Nephron (organoid): Measurements from ENCODE around the gene ACTR3.

Source experiments
- H3K27ac Mint-ChIP-seq, 3 experiments: 2 replicates each; pipeline ENCODE4 v1.8.0; 2020; ENCODE audit warnings: mixed read lengths in 3 of 3, mild to moderate bottlenecking in 2 of 3, moderate library complexity in 1 of 3
- H3K27me3 Mint-ChIP-seq: 2 replicates; pipeline ENCODE4 v1.8.0; 2021; ENCODE audit warnings: low read depth, mild to moderate bottlenecking, moderate library complexity, mixed read lengths
- H3K36me3 Mint-ChIP-seq: 2 replicates; pipeline ENCODE4 v1.8.0; 2020; ENCODE audit warnings: low read depth, mixed read lengths
- H3K4me1 Mint-ChIP-seq: 2 replicates; pipeline ENCODE4 v1.8.0; 2020; ENCODE audit warnings: mixed read lengths
- H3K4me3 Mint-ChIP-seq, 3 experiments: 2 replicates each; pipeline ENCODE4 v1.8.0; 2020; ENCODE audit warnings: mild to moderate bottlenecking in 3 of 3, mixed read lengths in 3 of 3, moderate library complexity in 2 of 3
- H3K9me3 Mint-ChIP-seq: 2 replicates; pipeline ENCODE4 v1.8.0; 2020; ENCODE audit warnings: mixed read lengths
- TF ChIP-seq, protein P1 (sequence below), 3 experiments: fragments of 200-600 bp; sonication (generic); IDR thresholded peaks; one replicate each; pipeline ENCODE4 v1.5.0; 2021; ENCODE audit warnings: antibody characterized with exemption in 3 of 3; ENCODE audit not compliant: unreplicated experiment in 3 of 3

The ACTR3 gene

DNA sequence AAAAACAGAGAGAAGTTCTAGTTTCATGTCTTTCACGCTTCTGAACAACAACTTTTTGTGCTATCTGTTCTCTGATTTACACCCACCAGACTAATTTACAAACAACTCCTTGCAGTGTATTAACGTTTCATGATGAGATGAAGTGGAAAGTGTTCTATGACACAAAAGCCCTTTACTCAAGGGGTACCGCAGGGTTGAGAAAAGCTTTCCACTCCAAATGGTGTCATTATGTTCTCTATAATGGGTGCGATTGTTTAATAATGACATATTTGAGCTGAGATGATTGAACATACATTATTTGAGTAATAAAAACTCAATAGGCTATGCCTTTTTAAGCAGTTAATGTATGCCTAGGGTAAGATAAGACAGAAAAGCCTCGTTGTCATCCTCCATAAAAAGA lies 76.3 kb downstream of the ACTR3 start:
- Mint-ChIP-seq H3K27me3 (no peaks in the 10 kb centered on the region), H3K4me3 (no peak overlapping the region), H3K4me1 (peaks cover 15% of the 10 kb centered on the region), H3K36me3 (peaks cover 3% of the 10 kb centered on the region), H3K9me3 (no peaks in the 10 kb centered on the region), H3K27ac (peak overlapping the region in 1 of 3 experiments; percentile 23)
- TF ChIP-seq, protein P1, sequence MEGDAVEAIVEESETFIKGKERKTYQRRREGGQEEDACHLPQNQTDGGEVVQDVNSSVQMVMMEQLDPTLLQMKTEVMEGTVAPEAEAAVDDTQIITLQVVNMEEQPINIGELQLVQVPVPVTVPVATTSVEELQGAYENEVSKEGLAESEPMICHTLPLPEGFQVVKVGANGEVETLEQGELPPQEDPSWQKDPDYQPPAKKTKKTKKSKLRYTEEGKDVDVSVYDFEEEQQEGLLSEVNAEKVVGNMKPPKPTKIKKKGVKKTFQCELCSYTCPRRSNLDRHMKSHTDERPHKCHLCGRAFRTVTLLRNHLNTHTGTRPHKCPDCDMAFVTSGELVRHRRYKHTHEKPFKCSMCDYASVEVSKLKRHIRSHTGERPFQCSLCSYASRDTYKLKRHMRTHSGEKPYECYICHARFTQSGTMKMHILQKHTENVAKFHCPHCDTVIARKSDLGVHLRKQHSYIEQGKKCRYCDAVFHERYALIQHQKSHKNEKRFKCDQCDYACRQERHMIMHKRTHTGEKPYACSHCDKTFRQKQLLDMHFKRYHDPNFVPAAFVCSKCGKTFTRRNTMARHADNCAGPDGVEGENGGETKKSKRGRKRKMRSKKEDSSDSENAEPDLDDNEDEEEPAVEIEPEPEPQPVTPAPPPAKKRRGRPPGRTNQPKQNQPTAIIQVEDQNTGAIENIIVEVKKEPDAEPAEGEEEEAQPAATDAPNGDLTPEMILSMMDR (IDR thresholded peaks at IDR 0.05; ENCODE audit: unreplicated experiment in 3 of 3): no peak

DNA sequence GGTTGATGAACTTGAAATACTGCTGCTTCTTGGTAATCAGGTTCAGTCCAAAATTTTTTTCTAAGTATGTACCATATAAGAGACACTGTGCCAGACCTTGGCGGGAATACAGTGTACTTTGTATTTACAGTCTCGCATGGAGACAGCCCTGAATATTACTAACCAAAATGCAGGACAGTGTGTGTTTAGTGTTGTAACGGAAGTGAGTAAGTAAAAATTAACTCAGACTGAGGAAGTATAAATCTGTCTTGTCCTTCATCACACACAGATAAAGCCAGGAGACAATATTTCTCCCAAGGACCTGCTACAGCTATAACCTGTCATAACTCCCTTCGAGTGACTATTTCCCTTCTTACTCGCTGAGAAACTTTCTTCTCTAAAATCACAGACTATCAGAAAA lies 76.9 kb downstream of the ACTR3 start:
- TF ChIP-seq, protein P1 (IDR thresholded peaks at IDR 0.05; ENCODE audit: unreplicated experiment in 3 of 3): no peak
- Mint-ChIP-seq H3K27me3 (no peaks in the 10 kb centered on the region), H3K9me3 (no peaks in the 10 kb centered on the region), H3K4me3 (no peak overlapping the region), H3K4me1 (peaks cover 15% of the 10 kb centered on the region), H3K36me3 (peaks cover 3% of the 10 kb centered on the region), H3K27ac (peak overlapping the region in 2 of 3 experiments; percentile 37 to 54)

DNA sequence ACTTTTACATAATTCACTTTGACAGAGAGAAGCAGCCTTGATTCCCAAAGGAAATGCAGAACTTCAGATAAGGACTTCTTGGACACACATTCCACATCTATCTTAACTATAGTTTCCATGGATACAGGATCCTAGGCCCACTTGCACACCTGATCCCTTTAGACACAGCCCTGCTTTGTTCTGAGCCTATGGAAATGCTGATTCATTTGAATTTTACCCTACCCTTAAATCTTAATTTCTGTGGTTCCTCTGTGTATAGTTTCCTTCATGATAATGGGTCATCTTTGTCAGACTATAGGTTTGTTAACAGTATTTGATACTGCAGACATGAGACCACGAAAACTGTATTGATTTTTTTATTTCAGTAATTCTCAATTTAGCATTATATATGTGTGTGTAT lies 77.4 kb downstream of the ACTR3 start:
- TF ChIP-seq, protein P1 (IDR thresholded peaks at IDR 0.05; ENCODE audit: unreplicated experiment in 3 of 3): no peak
- Mint-ChIP-seq H3K9me3 (no peaks in the 10 kb centered on the region), H3K27me3 (no peaks in the 10 kb centered on the region), H3K4me3 (no peak overlapping the region), H3K36me3 (peaks cover 3% of the 10 kb centered on the region), H3K27ac (no peak overlapping the region), H3K4me1 (peaks cover 15% of the 10 kb centered on the region)

DNA sequence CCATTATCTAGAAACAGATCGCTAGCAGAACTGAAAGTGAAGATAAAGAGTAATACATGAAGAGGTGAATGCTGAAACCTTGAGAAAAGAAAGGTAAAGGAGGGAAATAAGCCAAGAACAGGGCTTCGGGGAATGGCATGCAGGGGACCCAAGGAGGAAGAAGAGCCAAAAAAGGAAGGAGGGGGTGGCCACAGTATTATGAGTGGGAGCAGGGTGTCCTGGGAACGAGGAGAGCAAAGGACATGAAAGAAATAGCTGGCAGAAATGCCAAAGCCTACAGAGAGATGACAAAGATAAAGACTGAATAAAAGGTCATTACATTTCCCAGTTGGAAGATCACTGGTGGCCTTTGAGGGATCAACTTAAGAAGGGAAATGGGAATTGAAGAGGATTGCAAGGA lies 82.9 kb downstream of the ACTR3 start:
- H3K9me3 Mint-ChIP-seq: peaks cover 1% of the 10 kb centered on the region
- H3K27me3 Mint-ChIP-seq: no peaks in the 10 kb centered on the region
- TF ChIP-seq, protein P1 (IDR thresholded peaks at IDR 0.05; ENCODE audit: unreplicated experiment in 3 of 3): no peak
- H3K4me3 Mint-ChIP-seq: no peak overlapping the region
- peaks cover 3% of the 10 kb centered on the region for H3K36me3 Mint-ChIP-seq
- H3K4me1 Mint-ChIP-seq: no peaks in the 10 kb centered on the region
- H3K27ac Mint-ChIP-seq: peak overlapping the region in 1 of 3 experiments; percentile 23

DNA sequence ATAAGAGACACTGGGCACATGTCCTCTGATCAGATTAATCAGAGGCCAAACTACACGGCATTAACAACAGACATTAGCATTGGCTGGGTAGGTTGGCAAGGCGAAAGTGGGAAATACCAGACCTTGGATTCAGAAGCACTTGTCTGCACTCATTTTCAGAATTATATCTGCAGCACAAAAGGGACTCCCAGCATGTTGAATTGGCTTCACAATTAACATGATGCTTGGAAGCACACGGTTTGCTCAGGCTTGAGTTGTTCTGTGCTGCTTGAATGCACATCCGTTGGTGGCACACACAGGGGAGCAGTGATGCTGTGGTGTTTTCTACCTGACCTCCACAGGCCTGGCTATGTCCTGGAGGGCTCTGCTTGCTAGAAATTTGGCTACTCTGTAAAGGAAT lies 83.9 kb downstream of the ACTR3 start:
- no peak overlapping the region for H3K4me3 Mint-ChIP-seq
- peaks cover 3% of the 10 kb centered on the region for H3K9me3 Mint-ChIP-seq
- peaks cover 3% of the 10 kb centered on the region for H3K36me3 Mint-ChIP-seq
- H3K27ac Mint-ChIP-seq: no peak overlapping the region
- no peaks in the 10 kb centered on the region for H3K27me3 Mint-ChIP-seq
- H3K4me1 Mint-ChIP-seq: no peaks in the 10 kb centered on the region
- TF ChIP-seq, protein P1 (IDR thresholded peaks at IDR 0.05; ENCODE audit: unreplicated experiment in 3 of 3): no peak

DNA sequence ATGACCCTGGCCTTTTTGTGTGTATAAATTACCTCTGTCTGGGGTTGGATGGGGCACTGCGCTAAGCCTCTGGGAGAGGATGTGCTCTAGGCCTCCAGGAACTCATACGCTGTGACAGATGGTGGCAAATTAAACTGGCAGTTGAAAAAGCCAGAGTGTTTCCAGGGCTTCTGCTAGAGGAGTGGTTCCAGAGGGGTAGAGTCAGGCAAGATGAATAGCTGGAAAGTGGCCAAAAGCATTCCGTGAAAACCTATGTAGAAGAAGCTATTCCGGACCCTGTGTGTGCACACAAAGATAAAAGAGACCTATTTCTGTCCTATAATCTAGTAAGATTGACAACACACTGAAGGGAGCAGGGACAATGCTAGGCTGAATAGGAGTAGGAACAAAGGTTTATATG lies 84.8 kb downstream of the ACTR3 start:
- Mint-ChIP-seq H3K9me3 (peaks cover 6% of the 10 kb centered on the region), H3K27me3 (no peaks in the 10 kb centered on the region), H3K36me3 (peaks cover 6% of the 10 kb centered on the region), H3K4me1 (no peaks in the 10 kb centered on the region), H3K27ac (no peak overlapping the region), H3K4me3 (no peak overlapping the region)
- TF ChIP-seq, protein P1 (IDR thresholded peaks at IDR 0.05; ENCODE audit: unreplicated experiment in 3 of 3): no peak
